Gastrocnemius medialis (tissue), 4 donors: ENCODE data around the gene IPO5. TPM values are rescaled to one million over a fixed set of nuclear protein-coding genes. Genes with fewer than 3 reads are reported as not detected.

Experiments
- ATAC-seq, 2 donors: fragments of 150-250 bp; one replicate each; pipeline ENCODE4 v1.9.1; 2016
- DNase-seq, 2 donors: peaks; one replicate each; pipeline ENCODE4 v3.0.0-alpha.2; 2019
- H3K27ac ChIP-seq, 4 donors: fragments of 200-600 bp; sonication (generic); 1 replicate in 1 of 4; 2 replicates in 3 of 4; pipeline ENCODE4 v1.5.1; 2016 to 2018; ENCODE audit warnings: mild to moderate bottlenecking in 2 of 4, moderate library complexity in 1 of 4
- H3K27me3 ChIP-seq, 3 donors: fragments of 200-600 bp; sonication (generic) in 2 of 3; 1 replicate in 1 of 3; 2 replicates in 2 of 3; pipeline versions ENCODE4 v1.5.1 to v1.6.0; 2016 to 2019; ENCODE audit warnings: mild to moderate bottlenecking in 1 of 3, moderate library complexity in 1 of 3
- H3K36me3 ChIP-seq, 2 donors: fragments of 200-600 bp; sonication (generic) in 1 of 2; one replicate each; pipeline ENCODE4 v1.5.1; 2017 to 2018
- H3K4me1 ChIP-seq, 2 donors: fragments of 200-600 bp; sonication (generic) in 1 of 2; one replicate each; pipeline ENCODE4 v1.5.1; 2016 to 2017; ENCODE audit warnings: mild to moderate bottlenecking in 2 of 2
- H3K4me3 ChIP-seq, 4 donors: fragments of 200-600 bp; sonication (generic) in 3 of 4; 1 replicate in 1 of 4; 2 replicates in 3 of 4; pipeline ENCODE4 v1.5.1; 2016 to 2019; ENCODE audit warnings: mild to moderate bottlenecking in 2 of 4
- H3K9me3 ChIP-seq, 3 donors: fragments of 200-600 bp; sonication (generic) in 2 of 3; 1 replicate in 1 of 3; 2 replicates in 2 of 3; pipeline ENCODE4 v1.5.1; 2016 to 2019
- CTCF ChIP-seq, 5 experiments: fragments of 450-650 bp in 3 of 5; fragments of 200-600 bp in 2 of 5; sonication (generic) in 2 of 5; IDR thresholded peaks in 4 of 5; conservative IDR thresholded peaks in 1 of 5; 1 replicate in 4 of 5; 2 replicates in 1 of 5; pipeline ENCODE4 v1.5.1; 2016 to 2019; ENCODE audit warnings: antibody characterized with exemption in 5 of 5, mild to moderate bottlenecking in 3 of 5, moderate library complexity in 3 of 5
- POLR2A ChIP-seq, 2 donors: fragments of 450-650 bp; IDR thresholded peaks; one replicate each; pipeline ENCODE4 v1.6.1; 2017; ENCODE audit warnings: antibody characterized with exemption in 2 of 2, mild to moderate bottlenecking in 2 of 2, moderate library complexity in 2 of 2
- in situ Hi-C, 4 donors: fragments of 200-750 bp; cut with MboI; loops; one replicate each; pipeline versions ENCODE4 v1.15.0 to v1.8.0; 2017; ENCODE audit warnings: low sequenced_read_pairs in 4 of 4
- intact Hi-C: fragments of 100-400 bp; cut with DNase I; formaldehyde crosslinking; loops from one replicate; pipeline ENCODE4 v1.15.1; 2023; ENCODE audit warnings: low total_unique reads
- total RNA-seq, 4 donors: library from RNA; depleted of rRNA; stranded (reverse); fragments of >200 nt; gene quantifications; one replicate each; pipeline versions ENCODE4 v1.1.0 to v1.2.3, GENCODE V29; 2016

The IPO5 gene
- total RNA-seq, 4 donors from 2014 or later: 157 to 184 (median 177) TPM

GRCh38 chr13:98054301-98054700, 100.8 kb downstream of the IPO5 start:
- in situ Hi-C loops (no loop called here), intact Hi-C loops (no loop called here)
- H3K9me3 ChIP-seq: no peaks in the 10 kb centered on the region
- DNase-seq (no peak), ATAC-seq (no peak)
- H3K36me3 ChIP-seq: no peaks in the 10 kb centered on the region
- H3K27me3 ChIP-seq: no peaks in the 10 kb centered on the region
- H3K4me1 ChIP-seq: no peaks in the 10 kb centered on the region
- TF ChIP-seq POLR2A (IDR thresholded peaks at IDR 0.05): no peak
- TF ChIP-seq CTCF (IDR thresholded peaks at IDR 0.05 in 4 of 5, conservative IDR thresholded peaks at IDR 0.05 in 1 of 5): no peak
- H3K27ac ChIP-seq: no peak overlapping the region
- H3K4me3 ChIP-seq: no peak overlapping the region

- Histone ChIP-seq H3K9me3 (no peaks in the 10 kb centered on the region), H3K4me3 (no peak overlapping the region), H3K36me3 (no peaks in the 10 kb centered on the region), H3K4me1 (no peaks in the 10 kb centered on the region), H3K27me3 (no peaks in the 10 kb centered on the region), H3K27ac (no peak overlapping the region)
- DNase-seq (no peak), ATAC-seq (no peak)
- intact Hi-C loops: no loop called here
- in situ Hi-C loops: no loop called here
- TF ChIP-seq POLR2A (IDR thresholded peaks at IDR 0.05) (no peak), CTCF (IDR thresholded peaks at IDR 0.05 in 4 of 5, conservative IDR thresholded peaks at IDR 0.05 in 1 of 5) (no peak)
Measured at GRCh38 chr13:98055623-98056022, 102.1 kb downstream of the IPO5 start.

DNA sequence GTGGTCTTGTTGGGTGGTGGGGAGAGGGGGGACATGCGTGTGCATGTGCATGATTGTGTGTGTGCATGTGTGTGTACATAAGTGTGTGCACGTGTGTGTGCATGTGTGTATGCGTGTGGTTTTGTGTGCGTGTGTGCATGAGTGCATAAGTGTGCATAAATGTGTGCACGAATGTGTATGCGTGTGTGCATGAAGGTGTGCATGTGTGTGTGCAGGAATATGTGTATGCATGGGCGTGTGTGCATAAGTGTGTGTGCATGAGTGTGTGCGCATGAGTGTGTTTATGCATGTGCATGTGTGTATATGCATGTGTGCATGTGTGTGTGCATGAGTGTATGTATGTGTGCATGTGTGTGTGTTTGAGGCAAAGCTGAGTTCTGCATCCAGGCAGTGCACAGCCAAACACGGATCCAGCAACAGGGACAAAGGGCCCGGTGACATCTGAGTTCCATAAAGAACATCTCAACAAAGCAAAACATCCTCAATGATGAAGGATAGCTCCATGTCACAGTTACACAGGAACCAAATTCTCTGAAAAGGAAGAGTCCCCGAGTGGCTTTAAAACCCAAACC, 103.5 kb downstream of the IPO5 start:
- ATAC-seq: no peak
- Histone ChIP-seq H3K4me3 (no peak overlapping the region), H3K9me3 (no peaks in the 10 kb centered on the region), H3K27ac (no peak overlapping the region), H3K4me1 (no peaks in the 10 kb centered on the region), H3K36me3 (no peaks in the 10 kb centered on the region), H3K27me3 (no peaks in the 10 kb centered on the region)
- in situ Hi-C loops: no loop called here
- TF ChIP-seq CTCF (IDR thresholded peaks at IDR 0.05 in 4 of 5, conservative IDR thresholded peaks at IDR 0.05 in 1 of 5): no peak
- no peak for TF ChIP-seq POLR2A (IDR thresholded peaks at IDR 0.05)
- no peak for DNase-seq
- intact Hi-C loops: no loop called here

DNA sequence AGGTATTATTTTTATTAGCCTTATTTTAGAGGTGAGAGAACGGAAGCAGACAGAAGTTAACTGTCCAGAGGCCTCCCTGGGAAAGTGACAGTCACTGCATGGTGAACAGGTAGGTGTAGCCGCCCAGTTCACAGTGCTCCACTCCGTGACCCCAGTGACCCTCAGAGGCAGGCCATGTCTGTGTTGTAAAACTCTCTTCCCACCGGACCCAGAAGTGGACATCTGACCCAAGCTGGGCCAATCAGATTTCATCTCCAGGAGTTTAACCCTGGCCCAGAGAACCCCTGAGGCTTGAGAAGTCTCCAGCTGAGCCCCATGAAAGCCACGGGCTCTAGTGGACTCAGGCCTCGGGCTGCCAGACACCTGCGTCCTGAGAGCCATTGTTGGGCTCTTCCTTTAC, 105.8 kb downstream of the IPO5 start:
- no peak overlapping the region for H3K27ac ChIP-seq
- H3K36me3 ChIP-seq: no peaks in the 10 kb centered on the region
- H3K27me3 ChIP-seq: no peaks in the 10 kb centered on the region
- in situ Hi-C loops: no loop called here
- no peaks in the 10 kb centered on the region for H3K4me1 ChIP-seq
- no peaks in the 10 kb centered on the region for H3K9me3 ChIP-seq
- H3K4me3 ChIP-seq: no peak overlapping the region
- ATAC-seq (no peak), DNase-seq (no peak)
- intact Hi-C loops: no loop called here
- TF ChIP-seq CTCF (IDR thresholded peaks at IDR 0.05 in 4 of 5, conservative IDR thresholded peaks at IDR 0.05 in 1 of 5) (no peak), POLR2A (IDR thresholded peaks at IDR 0.05) (no peak)

DNA sequence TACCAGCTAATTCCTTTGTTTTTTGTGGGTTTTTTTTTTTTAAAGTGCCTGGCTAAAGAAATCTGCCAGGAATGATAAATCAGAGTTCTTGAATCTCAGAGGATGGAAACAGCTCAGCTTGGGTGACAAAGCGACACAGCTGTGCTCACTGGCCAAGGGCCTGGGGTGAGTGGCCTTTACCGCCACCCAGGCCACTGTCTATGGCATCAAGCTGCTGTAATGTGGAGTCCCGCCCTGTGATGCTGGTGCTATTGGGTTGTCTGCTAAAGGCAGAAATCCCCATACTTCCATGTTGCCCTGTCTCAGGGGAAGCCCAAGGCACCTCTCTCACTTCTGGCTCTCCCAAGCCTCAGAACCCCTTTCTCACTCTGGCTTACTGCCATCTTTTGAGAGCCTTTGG, 106.8 kb downstream of the IPO5 start:
- DNase-seq: no peak
- in situ Hi-C loops (no loop called here), intact Hi-C loops (no loop called here)
- TF ChIP-seq CTCF (IDR thresholded peaks at IDR 0.05 in 4 of 5, conservative IDR thresholded peaks at IDR 0.05 in 1 of 5) (no peak), POLR2A (IDR thresholded peaks at IDR 0.05) (no peak)
- Histone ChIP-seq H3K36me3 (no peaks in the 10 kb centered on the region), H3K4me1 (no peaks in the 10 kb centered on the region), H3K9me3 (no peaks in the 10 kb centered on the region), H3K27ac (no peak overlapping the region), H3K4me3 (no peak overlapping the region), H3K27me3 (no peaks in the 10 kb centered on the region)
- no peak for ATAC-seq
